ENCODE results near the gene FAM200B. TPM values are rescaled to one million over a fixed set of nuclear protein-coding genes. Genes with fewer than 3 reads are reported as not detected.

FAM200B gene
- total RNA-seq, 2 donors from 2014 or later: 27.8 to 35.2 TPM

DNA sequence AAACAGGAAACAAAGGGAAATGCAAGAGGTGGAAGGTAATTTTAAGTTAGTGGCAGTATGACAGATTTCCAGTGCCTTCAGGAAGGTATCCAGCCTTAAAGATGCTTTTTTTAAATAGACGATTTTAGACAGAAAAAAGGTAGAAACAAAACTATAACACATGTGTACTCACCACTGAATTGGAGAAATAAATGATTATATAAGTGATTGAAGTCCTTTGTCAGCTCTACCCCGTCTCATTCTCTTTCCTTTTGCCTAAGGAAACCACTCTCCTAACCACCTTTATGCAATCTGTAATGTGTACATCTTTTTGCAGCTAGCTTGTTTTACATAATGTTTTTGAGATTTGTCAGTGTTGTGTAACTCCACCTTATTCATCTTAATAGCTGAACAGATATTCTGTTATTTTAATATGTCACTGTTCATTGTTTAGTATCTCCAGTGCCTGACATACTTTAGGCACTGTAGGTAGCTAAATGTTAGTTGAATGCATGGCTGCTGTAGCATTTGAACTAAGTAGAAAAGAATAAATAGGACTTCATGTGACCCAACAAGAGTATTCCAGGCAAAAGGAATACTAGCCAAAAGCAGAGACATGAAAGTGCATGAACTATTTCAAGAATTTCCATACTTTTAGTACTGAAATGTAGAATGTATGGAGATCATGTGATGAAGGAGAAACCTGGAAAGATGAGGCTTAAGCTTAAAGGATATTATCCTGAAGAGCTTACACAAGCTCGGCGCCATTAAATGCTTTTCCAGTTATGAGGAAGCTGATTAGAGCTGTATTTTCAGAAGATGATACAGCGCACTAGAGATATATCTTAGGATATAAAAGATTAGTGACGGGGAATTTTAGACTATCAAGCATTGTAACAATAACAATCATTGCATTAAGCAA, 865 bp downstream of the FAM200B start:
- Histone ChIP-seq H3K4me1 (ENCODE audit: control insufficient read depth in 1 of 2, low read depth in 2 of 2) (peaks cover 8 to 22% of the 10 kb centered on the region in 2 donors), H3K27me3 (replicated peaks; ENCODE audit: insufficient read depth) (no peaks in the 10 kb centered on the region), H3K9me3 (no peaks in the 10 kb centered on the region), H3K4me3 (peak overlapping the region; percentile 91), H3K36me3 (no peaks in the 10 kb centered on the region), H3K27ac (peak overlapping the region; percentile 88 to 93)
- no peak for ATAC-seq (ENCODE audit: insufficient number of reproducible peaks, low FRiP score, low read depth)
- DNase-seq (ENCODE audit: low spot score): no peak
- TF ChIP-seq, protein P1, sequence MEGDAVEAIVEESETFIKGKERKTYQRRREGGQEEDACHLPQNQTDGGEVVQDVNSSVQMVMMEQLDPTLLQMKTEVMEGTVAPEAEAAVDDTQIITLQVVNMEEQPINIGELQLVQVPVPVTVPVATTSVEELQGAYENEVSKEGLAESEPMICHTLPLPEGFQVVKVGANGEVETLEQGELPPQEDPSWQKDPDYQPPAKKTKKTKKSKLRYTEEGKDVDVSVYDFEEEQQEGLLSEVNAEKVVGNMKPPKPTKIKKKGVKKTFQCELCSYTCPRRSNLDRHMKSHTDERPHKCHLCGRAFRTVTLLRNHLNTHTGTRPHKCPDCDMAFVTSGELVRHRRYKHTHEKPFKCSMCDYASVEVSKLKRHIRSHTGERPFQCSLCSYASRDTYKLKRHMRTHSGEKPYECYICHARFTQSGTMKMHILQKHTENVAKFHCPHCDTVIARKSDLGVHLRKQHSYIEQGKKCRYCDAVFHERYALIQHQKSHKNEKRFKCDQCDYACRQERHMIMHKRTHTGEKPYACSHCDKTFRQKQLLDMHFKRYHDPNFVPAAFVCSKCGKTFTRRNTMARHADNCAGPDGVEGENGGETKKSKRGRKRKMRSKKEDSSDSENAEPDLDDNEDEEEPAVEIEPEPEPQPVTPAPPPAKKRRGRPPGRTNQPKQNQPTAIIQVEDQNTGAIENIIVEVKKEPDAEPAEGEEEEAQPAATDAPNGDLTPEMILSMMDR (IDR thresholded peaks at IDR 0.05): no peak

- Histone ChIP-seq H3K36me3 (no peaks in the 10 kb centered on the region), H3K9me3 (no peaks in the 10 kb centered on the region), H3K27ac (no peak overlapping the region), H3K4me3 (peak overlapping the region; percentile 91), H3K27me3 (replicated peaks; ENCODE audit: insufficient read depth) (no peaks in the 10 kb centered on the region), H3K4me1 (ENCODE audit: control insufficient read depth in 1 of 2, low read depth in 2 of 2) (peaks cover 8 to 22% of the 10 kb centered on the region in 2 donors)
- ATAC-seq (ENCODE audit: insufficient number of reproducible peaks, low FRiP score, low read depth) (no peak), DNase-seq (ENCODE audit: low spot score) (no peak)
- TF ChIP-seq, protein P1 (IDR thresholded peaks at IDR 0.05): no peak
Measured at GRCh38 chr4:15683143-15683495, 1.5 kb downstream of the FAM200B start.

GRCh38 chr4:15684498-15684897, 2.9 kb downstream of the FAM200B start:
- Histone ChIP-seq H3K27me3 (replicated peaks; ENCODE audit: insufficient read depth) (no peaks in the 10 kb centered on the region), H3K36me3 (no peaks in the 10 kb centered on the region), H3K9me3 (no peaks in the 10 kb centered on the region), H3K27ac (no peak overlapping the region), H3K4me3 (no peak overlapping the region), H3K4me1 (ENCODE audit: control insufficient read depth in 1 of 2, low read depth in 2 of 2) (peaks cover 8 to 22% of the 10 kb centered on the region in 2 donors)
- ATAC-seq (ENCODE audit: insufficient number of reproducible peaks, low FRiP score, low read depth) (no peak), DNase-seq (ENCODE audit: low spot score) (no peak)
- TF ChIP-seq, protein P1 (IDR thresholded peaks at IDR 0.05): no peak

DNA sequence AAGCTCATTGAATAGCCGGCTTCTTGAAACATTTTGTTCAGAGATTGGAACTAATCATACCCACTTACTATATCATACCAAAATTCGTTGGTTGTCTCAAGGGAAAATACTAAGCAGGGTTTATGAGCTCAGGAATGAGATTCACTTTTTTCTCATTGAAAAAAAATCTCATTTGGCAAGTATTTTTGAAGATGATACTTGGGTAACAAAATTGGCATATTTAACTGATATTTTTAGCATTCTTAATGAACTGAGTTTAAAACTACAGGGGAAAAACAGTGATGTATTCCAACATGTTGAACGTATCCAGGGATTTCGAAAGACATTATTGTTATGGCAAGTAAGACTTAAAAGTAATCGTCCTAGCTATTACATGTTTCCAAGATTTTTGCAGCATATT, 6.4 kb downstream of the FAM200B start:
- TF ChIP-seq, protein P1 (IDR thresholded peaks at IDR 0.05): no peak
- H3K27me3 ChIP-seq (replicated peaks; ENCODE audit: insufficient read depth): no peaks in the 10 kb centered on the region
- H3K4me3 ChIP-seq: no peak overlapping the region
- DNase-seq (ENCODE audit: low spot score): no peak
- no peaks in the 10 kb centered on the region for H3K36me3 ChIP-seq
- H3K4me1 ChIP-seq (ENCODE audit: control insufficient read depth in 1 of 2, low read depth in 2 of 2): peaks cover 12 to 16% of the 10 kb centered on the region in 2 donors
- H3K9me3 ChIP-seq: no peaks in the 10 kb centered on the region
- H3K27ac ChIP-seq: no peak overlapping the region
- no peak for ATAC-seq (ENCODE audit: insufficient number of reproducible peaks, low FRiP score, low read depth)

- Histone ChIP-seq H3K27me3 (replicated peaks; ENCODE audit: insufficient read depth) (no peaks in the 10 kb centered on the region), H3K27ac (no peak overlapping the region), H3K36me3 (no peaks in the 10 kb centered on the region), H3K4me3 (no peak overlapping the region), H3K9me3 (no peaks in the 10 kb centered on the region), H3K4me1 (ENCODE audit: control insufficient read depth in 1 of 2, low read depth in 2 of 2) (peaks cover 6 to 7% of the 10 kb centered on the region in 2 donors)
- ATAC-seq (ENCODE audit: insufficient number of reproducible peaks, low FRiP score, low read depth) (no peak), DNase-seq (ENCODE audit: low spot score) (no peak)
- TF ChIP-seq, protein P1 (IDR thresholded peaks at IDR 0.05): no peak
Measured at GRCh38 chr4:15689540-15689939, 7.9 kb downstream of the FAM200B start.

All from thoracic aorta (tissue), 2 donors.